Measurements from ENCODE around the gene EID3. TPM values are rescaled to one million over a fixed set of nuclear protein-coding genes. Genes with fewer than 3 reads are reported as not detected.
A peak's percentile ranks its signal among the peaks of the same experiment; 100 is the strongest.

Gene EID3
- total and polyA plus RNA-seq, 9 of the 15 experiments (the other 6 are each of a cell fraction or from before 2014, with no cell fraction given): 0.07 to 3.5 (median 0.42) TPM

GRCh38 chr12:104288635-104289274 lies 14.8 kb upstream of the EID3 start (continued):
- TF ChIP-seq THRB (CRISPR knock-in tag; conservative IDR thresholded peaks at IDR 0.05) (no peak), FUS (optimal IDR thresholded peaks at IDR 0.05; ENCODE audit: low read depth, low read length) (no peak), DPF2 (IDR thresholded peaks at IDR 0.05) (peak; percentile 42), CBFB (CRISPR knock-in tag; IDR thresholded peaks at IDR 0.05) (no peak), POLR2A (conservative IDR thresholded peaks at IDR 0.05) (peak; percentile 81), SNAPC5 (CRISPR knock-in tag; IDR thresholded peaks at IDR 0.05) (no peak), SRSF7 (optimal IDR thresholded peaks at IDR 0.05; ENCODE audit: low read depth, low read length) (no peak), RNF219 (CRISPR knock-in tag; IDR thresholded peaks at IDR 0.05) (no peak), SLC30A9 (CRISPR knock-in tag; IDR thresholded peaks at IDR 0.05) (no peak), ARID3B (CRISPR knock-in tag; IDR thresholded peaks at IDR 0.05; ENCODE audit: borderline replicate concordance) (no peak), ZNF589 (CRISPR knock-in tag; IDR thresholded peaks at IDR 0.05; ENCODE audit: low read depth) (no peak), ZBTB34 (CRISPR knock-in tag; IDR thresholded peaks at IDR 0.05) (no peak), GMEB1 (CRISPR knock-in tag; IDR thresholded peaks at IDR 0.05) (peak; percentile 59), MEF2D (tag; conservative IDR thresholded peaks at IDR 0.05; ENCODE audit: low read depth) (0 out of 2 replicates have a peak, but pooled peaks have one; percentile 21), STAT5A (IDR thresholded peaks at IDR 0.05; ENCODE audit: borderline replicate concordance, low read length) (no peak), ATF3 (IDR thresholded peaks at IDR 0.05) (no peak), ATF3 (CRISPR knock-in tag; conservative IDR thresholded peaks at IDR 0.05) (0 out of 2 replicates have a peak, but pooled peaks have one; percentile 20)
